Nasal cavity respiratory epithelium epithelial cell of viscerocranial mucosa (primary cell): ENCODE measurements around the gene WDR26. TPM values are rescaled to one million over a fixed set of nuclear protein-coding genes. Genes with fewer than 3 reads are reported as not detected.

Experiments used
- total RNA-seq: library from RNA; depleted of rRNA; stranded (reverse); fragments of >200 nt; gene quantifications from 2 replicates; pipeline ENCODE4 v1.2.3, GENCODE V29; 2014

The WDR26 gene
- total RNA-seq = 50.9 and 128 TPM in 2 replicates

GRCh38 chr1:224434691-224435317, at the start of gene WDR26:
Gene WDR26, minus strand, starts transcription at chr1:224434797.

DNA sequence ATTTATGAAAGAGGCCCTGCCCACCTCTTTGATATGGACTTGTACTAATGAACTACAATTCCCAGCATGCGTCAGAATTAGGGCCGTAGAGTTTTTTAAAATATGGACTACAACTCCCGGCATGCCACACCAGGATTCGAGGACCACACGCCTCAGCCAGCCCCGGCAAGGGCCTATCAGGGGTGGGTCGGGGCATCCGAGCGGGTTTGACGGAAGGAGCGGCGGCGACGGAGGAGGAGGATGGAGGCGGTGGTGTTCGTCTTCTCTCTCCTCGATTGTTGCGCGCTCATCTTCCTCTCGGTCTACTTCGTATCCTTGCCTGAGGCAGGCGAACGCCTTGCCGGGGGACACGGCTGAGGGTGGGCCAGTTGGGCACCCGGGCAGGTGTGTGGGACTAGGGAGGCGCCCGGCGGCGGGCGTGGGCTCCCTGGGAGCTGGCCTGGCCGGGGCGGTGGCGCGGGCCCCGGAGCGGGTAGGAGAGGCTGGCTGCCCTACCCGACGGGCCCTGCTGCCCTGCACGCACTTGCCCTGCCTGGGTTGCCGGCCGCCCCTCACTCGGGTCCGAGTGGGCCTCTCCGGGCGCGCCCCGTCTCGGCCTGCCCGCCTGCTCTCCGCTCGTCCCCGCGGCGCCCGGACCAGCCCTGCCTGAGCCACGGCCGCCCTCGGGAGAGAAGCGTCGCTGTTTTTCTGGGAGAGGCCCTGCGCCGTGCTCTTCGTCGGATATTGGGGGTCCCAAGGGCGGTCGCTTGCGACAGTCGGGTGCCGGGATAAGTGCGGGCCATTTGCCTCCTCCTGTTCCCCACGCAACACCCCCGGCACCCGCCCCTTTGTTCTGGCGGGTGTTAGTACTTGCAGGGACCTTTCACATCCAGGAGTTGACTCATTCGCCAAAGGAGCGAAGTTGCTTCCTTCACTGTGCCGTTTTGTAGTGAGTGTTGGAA, 77.6 kb downstream of the WDR26 start, which contains the start of gene CNIH4:
Gene CNIH4 (plus strand): TSS at position 195 of the 941 bp plus-strand sequence. CDS start 46 bp downstream, at position 241.

Other genes with a start within 250 kb of the WDR26 start
- gene NVL, start 104.6 kb downstream of the WDR26 start, total RNA-seq = 25.3 and 31.5 TPM in 2 replicates
- gene CNIH4, start 77.9 kb downstream of the WDR26 start, total RNA-seq = 110 and 128 TPM in 2 replicates
- gene CNIH3, start 181.5 kb upstream of the WDR26 start, total RNA-seq = 0.68 and 1.2 TPM in 2 replicates